ENCODE measurements around the gene ZNF331.

Gene ZNF331

GRCh38 chr19:53626976-53627375, 89.0 kb downstream of the ZNF331 start:
- DNase-seq (ENCODE audit: low read depth in 2 of 2), result no peak
